BLaER1 treated with 17β-estradiol and CSF1 and Interleukin-3, amounts not matched to agents 10 nM and 100 nM (cell line): ENCODE results near the gene LANCL2.
"Not testable (repeated sequence)": the region's sequence is repeated elsewhere in the genome, so short reads cannot be mapped to it uniquely, and the experiment has no call there.

ENCODE experiments used
- H3K27ac ChIP-seq, 11 experiments: shearing (Covaris generic); formaldehyde crosslinking; 2 replicates each; pipeline ENCODE4 v1.8.1; 2022
- H3K27me3 ChIP-seq, 11 experiments: shearing (Covaris generic); formaldehyde crosslinking; 2 replicates each; pipeline ENCODE4 v1.8.1; 2022
- H3K36me3 ChIP-seq, 11 experiments: shearing (Covaris generic); formaldehyde crosslinking; 2 replicates each; pipeline ENCODE4 v1.8.1; 2022
- H3K4me1 ChIP-seq, 10 experiments: shearing (Covaris generic); formaldehyde crosslinking; 2 replicates each; pipeline ENCODE4 v1.8.1; 2022
- H3K4me2 ChIP-seq, 11 experiments: shearing (Covaris generic); formaldehyde crosslinking; 2 replicates each; pipeline ENCODE4 v1.8.1; 2022
- H3K4me3 ChIP-seq, 10 experiments: shearing (Covaris generic); formaldehyde crosslinking; 2 replicates each; pipeline ENCODE4 v1.8.1; 2022
- H3K9ac ChIP-seq, 11 experiments: shearing (Covaris generic); formaldehyde crosslinking; 2 replicates each; pipeline ENCODE4 v1.8.1; 2022
- H3K9me3 ChIP-seq, 11 experiments: shearing (Covaris generic); formaldehyde crosslinking; replicated peaks in 1 of 11; 2 replicates each; pipeline ENCODE4 v1.8.1; 2022
- H4K20me1 ChIP-seq, 11 experiments: shearing (Covaris generic); formaldehyde crosslinking; 2 replicates each; pipeline ENCODE4 v1.8.1; 2022
- Cebpa-rat ChIP-seq, 11 experiments: shearing (Covaris generic); IDR thresholded peaks; 2 replicates each; pipeline ENCODE4 v1.8.1; 2022

The LANCL2 gene

GRCh38 chr7:55386541-55386940, 21.4 kb downstream of the LANCL2 start:
- no peaks in the 10 kb centered on the region for H3K4me1 ChIP-seq
- H3K4me2 ChIP-seq, result no peak overlapping the region
- H3K4me3 ChIP-seq, result peak overlapping the region in 5 of 10 experiments; percentile 0 to 32 (median 8); a peak in 1 of 20 replicates
- no peak overlapping the region for H3K9ac ChIP-seq
- H3K27me3 ChIP-seq, result no peaks in the 10 kb centered on the region
- H4K20me1 ChIP-seq, result peaks cover 0 to 8% (median 0%) of the 10 kb centered on the region in 11 experiments; a peak in 3 of 22 replicates
- TF ChIP-seq Cebpa-rat (IDR thresholded peaks at IDR 0.05), result no peak
- no peak overlapping the region for H3K27ac ChIP-seq
- peaks cover 25 to 48% (median 33%) of the 10 kb centered on the region in 11 experiments for H3K36me3 ChIP-seq
- H3K9me3 ChIP-seq, result peaks cover 82 to 90% (median 85%) of the 10 kb centered on the region in 11 experiments

DNA sequence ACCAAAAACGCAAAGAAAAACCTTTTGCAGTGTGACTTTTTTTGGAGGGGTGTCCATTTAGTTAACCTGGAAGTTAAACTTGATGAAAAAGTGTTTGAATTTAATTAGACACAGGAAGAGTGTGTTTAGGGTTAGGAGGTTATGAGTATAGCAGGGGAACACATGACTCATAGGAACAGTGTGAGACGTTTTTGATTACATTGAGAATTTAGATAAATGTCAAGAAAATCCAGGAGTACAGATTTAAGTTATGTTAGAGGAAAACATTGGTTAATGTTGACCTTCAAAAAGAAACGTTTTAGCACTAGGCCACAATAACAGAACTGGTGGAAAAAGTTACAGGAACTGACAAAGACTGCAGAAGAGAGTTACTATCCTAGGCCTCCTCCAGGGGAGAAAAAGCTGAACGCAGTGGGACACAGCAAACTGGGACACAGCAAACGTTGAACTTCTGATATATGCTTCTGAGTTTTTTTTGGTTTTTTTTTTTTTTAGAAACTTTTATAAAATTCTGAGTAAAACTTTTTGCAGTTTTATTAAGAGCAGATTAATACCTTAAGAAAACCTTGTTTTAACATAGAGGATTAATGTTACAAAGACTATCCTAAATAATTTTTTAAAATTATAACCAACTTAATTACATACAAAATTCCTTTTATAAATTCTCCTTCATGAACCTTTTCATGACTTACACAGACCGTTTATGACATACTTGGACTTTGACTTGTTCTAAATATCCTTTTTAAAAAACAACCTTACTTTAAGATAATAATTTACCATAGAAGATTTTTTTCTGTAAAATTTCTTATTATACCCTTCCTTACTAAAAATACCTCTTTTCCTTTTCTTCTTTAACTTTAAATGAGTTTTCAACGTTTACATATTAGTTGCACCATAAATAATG, 22.2 kb downstream of the LANCL2 start:
- no peaks in the 10 kb centered on the region for H3K4me1 ChIP-seq
- H3K27ac ChIP-seq, result no peak overlapping the region
- H3K4me2 ChIP-seq, result no peak overlapping the region
- H3K36me3 ChIP-seq, result peaks cover 33 to 56% (median 40%) of the 10 kb centered on the region in 11 experiments
- H3K9ac ChIP-seq, result no peak overlapping the region
- peaks cover 0 to 5% (median 0%) of the 10 kb centered on the region in 11 experiments; a peak in 2 of 22 replicates for H4K20me1 ChIP-seq
- peak overlapping the region in 1 of 10 experiments; percentile 12; a peak in 2 of 20 replicates for H3K4me3 ChIP-seq
- peaks cover 80 to 89% (median 83%) of the 10 kb centered on the region in 11 experiments for H3K9me3 ChIP-seq
- no peaks in the 10 kb centered on the region for H3K27me3 ChIP-seq
- TF ChIP-seq Cebpa-rat (IDR thresholded peaks at IDR 0.05), result no peak

GRCh38 chr7:55396233-55396785, 31.2 kb downstream of the LANCL2 start:
- Histone ChIP-seq H4K20me1 (no peaks in the 10 kb centered on the region; a peak in 3 of 22 replicates), H3K4me1 (peaks cover 0 to 4% (median 3%) of the 10 kb centered on the region in 10 experiments; a peak in 7 of 20 replicates), H3K9ac (no peak overlapping the region), H3K4me3 (no peak overlapping the region), H3K27me3 (no peaks in the 10 kb centered on the region), H3K36me3 (peaks cover 26 to 59% (median 39%) of the 10 kb centered on the region in 11 experiments), H3K27ac (no peak overlapping the region), H3K4me2 (no peak overlapping the region), H3K9me3 (no peaks in the 10 kb centered on the region; a peak in 1 of 22 replicates)
- no peak for TF ChIP-seq Cebpa-rat (IDR thresholded peaks at IDR 0.05)

DNA sequence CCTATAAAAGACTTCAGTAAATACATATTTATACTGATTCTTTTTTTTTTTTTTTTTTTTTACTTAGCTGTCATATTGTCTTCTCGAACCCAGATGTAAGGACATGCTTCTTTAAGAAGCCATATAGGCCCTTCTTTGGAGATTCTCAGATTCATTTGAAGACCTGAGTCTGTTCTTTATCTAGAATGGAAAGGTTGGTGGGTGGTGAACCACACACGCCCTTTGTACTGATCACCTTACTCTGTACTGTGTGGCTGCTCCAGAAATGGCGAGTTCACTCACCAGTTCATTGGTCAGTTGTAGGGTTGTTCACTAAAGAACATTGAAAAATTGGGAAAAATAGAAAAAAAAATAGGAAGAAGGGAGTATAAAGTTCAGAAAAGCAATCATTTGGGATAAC, 32.5 kb downstream of the LANCL2 start:
- Histone ChIP-seq H3K27ac (no peak overlapping the region), H4K20me1 (no peaks in the 10 kb centered on the region; a peak in 3 of 22 replicates), H3K4me2 (no peak overlapping the region), H3K4me1 (peaks cover 0 to 5% (median 3%) of the 10 kb centered on the region in 10 experiments; a peak in 7 of 20 replicates), H3K9ac (no peak overlapping the region), H3K4me3 (no peak overlapping the region), H3K27me3 (no peaks in the 10 kb centered on the region), H3K9me3 (peaks cover 0 to 4% (median 0%) of the 10 kb centered on the region in 11 experiments; a peak in 5 of 22 replicates), H3K36me3 (peaks cover 15 to 49% (median 28%) of the 10 kb centered on the region in 11 experiments)
- TF ChIP-seq Cebpa-rat (IDR thresholded peaks at IDR 0.05), result no peak

DNA sequence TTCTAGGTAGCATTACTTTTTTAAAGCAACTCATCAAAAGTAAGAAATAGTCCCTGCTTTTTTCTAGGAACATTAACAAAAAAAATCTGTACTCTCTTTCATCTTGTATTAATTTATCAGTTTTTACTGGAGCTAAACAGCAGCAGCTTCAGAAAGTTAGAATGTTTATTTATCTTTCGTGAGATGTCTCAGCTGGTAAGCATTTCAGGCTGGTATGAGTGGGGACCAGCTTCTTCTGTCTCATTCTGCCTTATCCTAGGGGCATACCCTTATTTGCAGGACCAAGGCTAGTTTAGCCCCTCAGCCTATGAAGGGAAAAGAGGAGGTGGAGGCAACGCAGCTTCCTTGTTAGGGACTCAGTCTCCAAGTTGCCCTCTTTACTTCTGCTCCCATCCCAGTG, 35.1 kb downstream of the LANCL2 start:
- Histone ChIP-seq H3K36me3 (peaks cover 14 to 49% (median 29%) of the 10 kb centered on the region in 11 experiments; a peak in 21 of 22 replicates), H3K9me3 (peaks cover 0 to 14% (median 5%) of the 10 kb centered on the region in 11 experiments; a peak in 12 of 22 replicates), H3K4me1 (peaks cover 0 to 5% (median 3%) of the 10 kb centered on the region in 10 experiments; a peak in 7 of 20 replicates), H3K27me3 (no peaks in the 10 kb centered on the region), H3K4me3 (no peak overlapping the region), H3K9ac (no peak overlapping the region), H4K20me1 (no peaks in the 10 kb centered on the region; a peak in 3 of 22 replicates), H3K4me2 (no peak overlapping the region), H3K27ac (no peak overlapping the region)
- no peak for TF ChIP-seq Cebpa-rat (IDR thresholded peaks at IDR 0.05)

DNA sequence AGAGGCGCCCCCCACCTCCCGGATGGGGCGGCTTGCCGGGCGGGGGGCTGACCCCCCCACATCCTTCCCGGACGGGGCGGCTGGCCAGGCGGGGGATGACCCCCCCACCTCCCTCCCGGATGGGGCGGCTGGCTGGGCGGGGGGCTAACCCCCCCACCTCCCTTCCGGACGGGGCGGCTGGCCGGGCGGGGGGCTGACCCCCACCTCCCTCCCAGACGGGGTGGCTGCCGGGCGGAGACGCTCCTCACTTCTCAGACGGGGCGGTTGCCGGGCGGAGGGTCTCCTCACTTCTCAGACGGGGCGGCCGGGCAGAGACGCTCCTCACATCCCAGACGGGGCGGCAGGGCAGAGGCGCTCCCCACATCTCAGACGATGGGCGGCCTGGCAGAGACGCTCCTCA, 37.4 kb downstream of the LANCL2 start:
- H4K20me1 ChIP-seq, H3K27me3 ChIP-seq, H3K4me3 ChIP-seq, H3K27ac ChIP-seq, H3K4me2 ChIP-seq, H3K9ac ChIP-seq: not testable (repeated sequence)
- H3K9me3 ChIP-seq, result peaks cover 0 to 15% (median 5%) of the 10 kb centered on the region in 11 experiments; a peak in 12 of 22 replicates
- H3K36me3 ChIP-seq, result peaks cover 6 to 56% (median 36%) of the 10 kb centered on the region in 11 experiments; a peak in 21 of 22 replicates
- peaks cover 0 to 21% (median 15%) of the 10 kb centered on the region in 10 experiments; a peak in 14 of 20 replicates for H3K4me1 ChIP-seq

GRCh38 chr7:55405856-55406541, 40.9 kb downstream of the LANCL2 start:
- Histone ChIP-seq H3K4me2 (peak overlapping the region in 8 of 11 experiments; percentile 17 to 69 (median 48); a peak in 13 of 22 replicates), H3K9me3 (peaks cover 0 to 15% (median 5%) of the 10 kb centered on the region in 11 experiments; a peak in 12 of 22 replicates), H3K36me3 (peaks cover 6 to 50% (median 31%) of the 10 kb centered on the region in 11 experiments; a peak in 21 of 22 replicates), H3K9ac (no peak overlapping the region; a peak in 1 of 22 replicates), H4K20me1 (no peaks in the 10 kb centered on the region), H3K4me3 (no peak overlapping the region), H3K27ac (peak overlapping the region in 3 of 11 experiments; percentile 19 to 49 (median 46); a peak in 5 of 22 replicates), H3K27me3 (no peaks in the 10 kb centered on the region), H3K4me1 (peaks cover 8 to 39% (median 35%) of the 10 kb centered on the region in 10 experiments; a peak in 19 of 20 replicates)
- TF ChIP-seq Cebpa-rat (IDR thresholded peaks at IDR 0.05), result no peak

GRCh38 chr7:55409482-55410225, 44.5 kb downstream of the LANCL2 start:
- no peak overlapping the region for H3K4me3 ChIP-seq
- H4K20me1 ChIP-seq, result no peaks in the 10 kb centered on the region; a peak in 1 of 22 replicates
- H3K4me1 ChIP-seq, result peaks cover 8 to 37% (median 34%) of the 10 kb centered on the region in 10 experiments; a peak in 19 of 20 replicates
- H3K4me2 ChIP-seq, result peak overlapping the region; percentile 11 to 78 (median 65); a peak in 20 of 22 replicates
- peaks cover 11 to 54% (median 25%) of the 10 kb centered on the region in 11 experiments for H3K36me3 ChIP-seq
- peaks cover 0 to 5% (median 0%) of the 10 kb centered on the region in 11 experiments; a peak in 3 of 22 replicates for H3K9me3 ChIP-seq
- TF ChIP-seq Cebpa-rat (IDR thresholded peaks at IDR 0.05), result peak in 1 of 11 experiments; percentile 10; a peak in 1 of 22 replicates
- peak overlapping the region in 4 of 11 experiments; percentile 14 to 61 (median 50); a peak in 7 of 22 replicates for H3K27ac ChIP-seq
- no peak overlapping the region for H3K9ac ChIP-seq
- no peaks in the 10 kb centered on the region for H3K27me3 ChIP-seq
